Neutrophil (primary cell): ENCODE measurements around the gene CFHR4.
"Not testable (repeated sequence)": the region's sequence is repeated elsewhere in the genome, so short reads cannot be mapped to it uniquely, and the experiment has no call there.

Experiments used
- H3K27ac ChIP-seq: fragments of 200-600 bp; sonication (generic); 2 replicates; pipeline ENCODE4 v1.5.1; 2016; ENCODE audit warnings: mild to moderate bottlenecking, moderate library complexity
- H3K27me3 ChIP-seq: fragments of 200-600 bp; sonication (generic); 2 replicates; pipeline ENCODE4 v1.6.0; 2016; ENCODE audit warnings: mild to moderate bottlenecking
- H3K36me3 ChIP-seq: fragments of 200-600 bp; sonication (generic); 2 replicates; pipeline ENCODE4 v1.5.1; 2017
- H3K4me1 ChIP-seq, 2 experiments: fragments of 200-600 bp in 1 of 2; sonication (generic) in 1 of 2; 1 replicate in 1 of 2; 2 replicates in 1 of 2; pipeline versions ENCODE4 v1.5.1 to v1.6.1; 2013 to 2016; ENCODE audit warnings: low read depth in 1 of 2, low read length in 1 of 2, mild to moderate bottlenecking in 1 of 2, moderate library complexity in 1 of 2; ENCODE audit not compliant: control insufficient read depth in 1 of 2, insufficient read depth in 1 of 2
- H3K4me3 ChIP-seq, 2 experiments: fragments of 200-600 bp in 1 of 2; sonication (generic) in 1 of 2; 1 replicate in 1 of 2; 2 replicates in 1 of 2; pipeline ENCODE4 v1.5.1; 2013 to 2016; ENCODE audit warnings: low read depth in 1 of 2, low read length in 1 of 2, mild to moderate bottlenecking in 1 of 2, moderate library complexity in 1 of 2
- H3K9me3 ChIP-seq: fragments of 200-600 bp; sonication (generic); 2 replicates; pipeline ENCODE4 v1.5.1; 2016
- TF ChIP-seq, protein P1 (sequence below): fragments of 200-600 bp; sonication (generic); IDR thresholded peaks from 2 replicates; pipeline ENCODE4 v1.5.1; 2016; ENCODE audit warnings: antibody characterized with exemption

Gene CFHR4

DNA sequence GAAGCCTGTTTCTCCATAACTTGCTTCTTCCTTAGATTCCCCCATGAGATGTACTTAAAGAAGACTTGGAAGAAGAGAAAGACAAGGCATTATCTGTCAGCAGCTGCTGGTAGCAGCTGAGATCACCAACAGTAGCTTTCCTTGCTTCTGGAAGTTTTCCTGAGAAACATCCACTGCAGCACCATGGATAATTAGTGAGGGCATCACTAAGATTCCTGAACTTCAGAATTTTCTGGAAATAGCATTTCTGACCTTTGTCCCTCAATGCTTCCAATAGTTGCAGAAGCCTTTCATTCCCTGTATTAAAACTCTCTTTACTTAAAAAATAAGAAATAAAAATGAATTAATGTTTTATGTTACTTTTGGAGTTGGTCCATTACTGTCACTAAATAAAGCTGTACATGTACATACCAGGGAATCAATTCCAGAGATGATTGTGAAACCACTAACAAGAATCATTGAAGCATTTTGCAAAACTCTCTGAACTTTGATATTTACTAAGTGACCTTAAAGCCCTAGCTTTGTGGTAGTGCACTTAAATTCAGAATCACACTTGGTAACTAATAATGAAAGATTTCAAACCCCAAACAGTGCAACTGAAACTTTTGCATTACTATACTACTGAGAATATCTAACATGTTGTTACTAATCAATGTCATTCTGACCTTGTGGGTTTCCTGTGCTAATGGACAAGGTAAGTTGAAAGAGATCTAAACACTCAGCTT is at the start of gene CFHR4:
TSS of gene CFHR4 (plus strand) at position 538 of the 725 bp plus-strand sequence. CDS start at position 637, 99 bp downstream.
- H3K27ac ChIP-seq: no peak within 1 kb of the TSS
- no peak within 1 kb of the TSS for H3K4me3 ChIP-seq
- TF ChIP-seq, protein P1, sequence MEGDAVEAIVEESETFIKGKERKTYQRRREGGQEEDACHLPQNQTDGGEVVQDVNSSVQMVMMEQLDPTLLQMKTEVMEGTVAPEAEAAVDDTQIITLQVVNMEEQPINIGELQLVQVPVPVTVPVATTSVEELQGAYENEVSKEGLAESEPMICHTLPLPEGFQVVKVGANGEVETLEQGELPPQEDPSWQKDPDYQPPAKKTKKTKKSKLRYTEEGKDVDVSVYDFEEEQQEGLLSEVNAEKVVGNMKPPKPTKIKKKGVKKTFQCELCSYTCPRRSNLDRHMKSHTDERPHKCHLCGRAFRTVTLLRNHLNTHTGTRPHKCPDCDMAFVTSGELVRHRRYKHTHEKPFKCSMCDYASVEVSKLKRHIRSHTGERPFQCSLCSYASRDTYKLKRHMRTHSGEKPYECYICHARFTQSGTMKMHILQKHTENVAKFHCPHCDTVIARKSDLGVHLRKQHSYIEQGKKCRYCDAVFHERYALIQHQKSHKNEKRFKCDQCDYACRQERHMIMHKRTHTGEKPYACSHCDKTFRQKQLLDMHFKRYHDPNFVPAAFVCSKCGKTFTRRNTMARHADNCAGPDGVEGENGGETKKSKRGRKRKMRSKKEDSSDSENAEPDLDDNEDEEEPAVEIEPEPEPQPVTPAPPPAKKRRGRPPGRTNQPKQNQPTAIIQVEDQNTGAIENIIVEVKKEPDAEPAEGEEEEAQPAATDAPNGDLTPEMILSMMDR: no peak
- no peaks in the 10 kb centered on the region for H3K9me3 ChIP-seq
- no peaks in the 10 kb centered on the region for H3K4me1 ChIP-seq
- no peaks in the 10 kb centered on the region for H3K27me3 ChIP-seq
- H3K36me3 ChIP-seq: no peaks in the 10 kb centered on the region

DNA sequence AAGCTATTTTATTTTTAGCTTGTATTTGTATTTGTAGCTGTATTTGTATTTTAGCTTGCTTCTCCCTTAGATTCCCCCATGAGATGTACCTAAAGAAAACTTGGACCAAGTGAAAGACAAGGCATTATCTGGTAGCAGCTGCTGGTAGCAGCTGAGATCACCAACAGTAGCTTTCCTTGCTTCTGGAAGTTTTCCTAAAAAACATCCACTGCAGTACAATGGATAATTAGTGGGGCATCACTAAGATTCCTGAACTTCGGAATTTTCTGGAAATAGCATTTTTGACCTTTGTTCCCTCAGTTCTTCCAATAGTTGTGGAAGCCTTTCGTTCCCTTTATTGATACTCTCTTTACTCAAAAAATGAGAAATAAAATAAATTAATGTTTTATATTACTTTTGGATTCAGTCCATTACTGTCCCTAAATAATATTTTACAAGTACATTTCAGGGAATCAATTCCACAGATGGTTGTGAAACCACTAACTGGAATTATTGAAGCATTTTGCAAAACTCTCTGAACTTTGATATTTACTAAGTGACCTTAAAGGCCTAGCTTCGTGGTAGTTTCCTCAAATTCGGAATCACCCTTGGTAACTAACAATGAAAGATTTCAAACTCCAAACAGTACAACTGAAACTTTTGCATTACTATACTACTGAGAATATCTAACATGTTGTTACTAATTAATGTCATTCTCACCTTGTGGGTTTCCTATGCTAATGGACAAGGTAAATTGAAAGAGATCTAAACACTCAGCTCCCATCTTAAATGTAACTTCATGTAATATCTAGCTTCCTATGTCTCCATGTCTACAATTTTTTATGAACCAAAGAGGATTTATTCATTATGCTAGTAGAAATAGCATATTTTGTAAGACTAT is 38.0 kb upstream of the CFHR4 start:
- not testable (repeated sequence) for H3K9me3 ChIP-seq, H3K4me3 ChIP-seq, H3K4me1 ChIP-seq, H3K27ac ChIP-seq, H3K27me3 ChIP-seq, H3K36me3 ChIP-seq

DNA sequence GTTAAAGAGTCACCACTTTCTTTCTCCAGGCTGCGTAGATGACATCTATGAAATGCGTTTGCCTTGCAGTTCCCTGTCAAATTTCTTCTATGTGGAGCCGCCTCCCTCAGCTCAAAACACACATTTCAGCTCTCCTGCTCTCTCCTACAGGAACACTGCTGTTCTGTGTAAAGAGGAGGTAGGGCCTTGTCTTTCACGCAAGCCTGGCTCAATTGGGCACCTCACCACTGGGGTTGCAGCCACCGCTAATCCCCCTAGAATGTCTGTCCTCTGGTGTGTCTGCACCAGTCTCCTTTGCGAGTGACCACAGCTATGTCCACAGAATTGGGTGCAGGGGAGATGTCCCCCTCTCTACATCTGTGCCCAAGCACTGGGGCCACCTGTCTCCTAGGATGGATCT is 31.8 kb upstream of the CFHR4 start:
- Histone ChIP-seq H3K36me3 (no peaks in the 10 kb centered on the region), H3K27me3 (no peaks in the 10 kb centered on the region), H3K4me3 (no peak overlapping the region), H3K9me3 (no peaks in the 10 kb centered on the region), H3K27ac (no peak overlapping the region), H3K4me1 (no peaks in the 10 kb centered on the region)
- TF ChIP-seq, protein P1: no peak

DNA sequence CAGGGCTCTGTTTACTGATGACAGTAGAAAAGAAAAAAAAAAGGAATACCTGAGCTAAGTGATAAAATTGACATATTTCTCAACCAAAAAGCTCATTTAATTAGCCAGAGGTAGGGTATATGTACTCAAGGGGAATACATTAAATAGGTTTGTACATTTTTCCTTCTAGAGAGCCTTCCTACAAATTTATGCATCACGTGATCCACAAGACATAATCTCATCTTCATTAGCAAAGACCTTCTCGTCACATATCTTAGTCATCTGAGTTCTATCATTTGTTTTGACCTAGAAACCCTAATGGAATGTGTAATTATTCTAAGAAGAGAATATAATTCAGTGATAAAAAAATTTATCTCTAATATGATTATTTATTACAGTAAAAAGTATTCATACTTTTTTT is 30.7 kb upstream of the CFHR4 start:
- no peaks in the 10 kb centered on the region for H3K36me3 ChIP-seq
- no peak overlapping the region for H3K27ac ChIP-seq
- H3K4me3 ChIP-seq: no peak overlapping the region
- H3K27me3 ChIP-seq: no peaks in the 10 kb centered on the region
- no peaks in the 10 kb centered on the region for H3K4me1 ChIP-seq
- TF ChIP-seq, protein P1: no peak
- H3K9me3 ChIP-seq: no peaks in the 10 kb centered on the region

DNA sequence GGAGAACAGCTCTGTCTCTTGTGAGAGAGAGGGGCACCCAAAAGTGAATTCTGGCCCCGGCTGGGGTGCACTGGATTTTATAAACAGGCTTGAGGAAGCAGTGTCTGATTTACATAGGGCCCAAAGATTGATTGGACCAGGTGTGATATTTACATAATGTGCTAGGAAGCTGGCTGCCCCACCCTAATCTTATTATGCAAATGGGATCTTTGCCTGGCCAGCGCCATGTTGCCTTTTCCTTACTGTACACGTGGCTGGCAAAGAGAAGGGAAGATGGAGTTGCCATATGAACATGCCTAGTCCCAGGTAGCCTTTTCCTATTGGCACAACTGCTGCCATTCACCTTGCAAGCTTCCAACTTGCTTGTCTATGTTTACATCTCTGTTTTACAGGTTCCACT is 29.0 kb upstream of the CFHR4 start:
- Histone ChIP-seq H3K9me3 (no peaks in the 10 kb centered on the region), H3K4me3 (no peak overlapping the region), H3K4me1 (no peaks in the 10 kb centered on the region), H3K27ac (no peak overlapping the region), H3K36me3 (no peaks in the 10 kb centered on the region), H3K27me3 (no peaks in the 10 kb centered on the region)
- TF ChIP-seq, protein P1: no peak
